Measurements from ENCODE around the gene STARD8.

DNA sequence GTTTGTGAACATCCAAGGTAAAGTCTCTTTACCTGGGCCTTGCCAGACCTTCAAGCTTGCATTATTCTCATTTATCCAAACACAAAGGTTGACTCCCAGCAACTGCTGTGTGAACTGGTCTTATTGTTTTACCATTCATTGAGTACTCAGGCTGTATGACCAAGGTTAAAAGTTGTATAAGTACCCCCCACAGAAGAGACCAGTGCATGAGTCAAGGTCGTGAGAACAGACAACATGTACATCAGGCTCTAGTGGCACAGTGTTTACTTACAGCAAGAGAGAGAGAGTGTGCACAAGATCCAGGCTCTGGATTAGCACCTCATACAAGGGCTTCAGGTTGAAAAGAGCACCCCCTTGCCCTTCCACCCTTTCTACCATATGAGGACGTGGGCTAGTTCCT lies 103.9 kb downstream of the STARD8 start:
- TF ChIP-seq YY1 (IDR thresholded peaks at IDR 0.05): no peak
- TF ChIP-seq, protein P1, sequence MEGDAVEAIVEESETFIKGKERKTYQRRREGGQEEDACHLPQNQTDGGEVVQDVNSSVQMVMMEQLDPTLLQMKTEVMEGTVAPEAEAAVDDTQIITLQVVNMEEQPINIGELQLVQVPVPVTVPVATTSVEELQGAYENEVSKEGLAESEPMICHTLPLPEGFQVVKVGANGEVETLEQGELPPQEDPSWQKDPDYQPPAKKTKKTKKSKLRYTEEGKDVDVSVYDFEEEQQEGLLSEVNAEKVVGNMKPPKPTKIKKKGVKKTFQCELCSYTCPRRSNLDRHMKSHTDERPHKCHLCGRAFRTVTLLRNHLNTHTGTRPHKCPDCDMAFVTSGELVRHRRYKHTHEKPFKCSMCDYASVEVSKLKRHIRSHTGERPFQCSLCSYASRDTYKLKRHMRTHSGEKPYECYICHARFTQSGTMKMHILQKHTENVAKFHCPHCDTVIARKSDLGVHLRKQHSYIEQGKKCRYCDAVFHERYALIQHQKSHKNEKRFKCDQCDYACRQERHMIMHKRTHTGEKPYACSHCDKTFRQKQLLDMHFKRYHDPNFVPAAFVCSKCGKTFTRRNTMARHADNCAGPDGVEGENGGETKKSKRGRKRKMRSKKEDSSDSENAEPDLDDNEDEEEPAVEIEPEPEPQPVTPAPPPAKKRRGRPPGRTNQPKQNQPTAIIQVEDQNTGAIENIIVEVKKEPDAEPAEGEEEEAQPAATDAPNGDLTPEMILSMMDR (IDR thresholded peaks at IDR 0.05; ENCODE audit: low read depth, low read length, missing input control): no peak
- TF ChIP-seq JUND (IDR thresholded peaks at IDR 0.05): no peak
- no peak for TF ChIP-seq HNF4G (IDR thresholded peaks at IDR 0.05)
- TF ChIP-seq TAF1 (conservative IDR thresholded peaks at IDR 0.05): no peak
- TF ChIP-seq, protein P2, sequence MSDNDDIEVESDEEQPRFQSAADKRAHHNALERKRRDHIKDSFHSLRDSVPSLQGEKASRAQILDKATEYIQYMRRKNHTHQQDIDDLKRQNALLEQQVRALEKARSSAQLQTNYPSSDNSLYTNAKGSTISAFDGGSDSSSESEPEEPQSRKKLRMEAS (IDR thresholded peaks at IDR 0.05): no peak
- no peak for TF ChIP-seq RAD21 (IDR thresholded peaks at IDR 0.05)
- TF ChIP-seq EGR1 (IDR thresholded peaks at IDR 0.05; ENCODE audit: low read depth in 2 of 2): no peak
- TF ChIP-seq, protein P3, sequence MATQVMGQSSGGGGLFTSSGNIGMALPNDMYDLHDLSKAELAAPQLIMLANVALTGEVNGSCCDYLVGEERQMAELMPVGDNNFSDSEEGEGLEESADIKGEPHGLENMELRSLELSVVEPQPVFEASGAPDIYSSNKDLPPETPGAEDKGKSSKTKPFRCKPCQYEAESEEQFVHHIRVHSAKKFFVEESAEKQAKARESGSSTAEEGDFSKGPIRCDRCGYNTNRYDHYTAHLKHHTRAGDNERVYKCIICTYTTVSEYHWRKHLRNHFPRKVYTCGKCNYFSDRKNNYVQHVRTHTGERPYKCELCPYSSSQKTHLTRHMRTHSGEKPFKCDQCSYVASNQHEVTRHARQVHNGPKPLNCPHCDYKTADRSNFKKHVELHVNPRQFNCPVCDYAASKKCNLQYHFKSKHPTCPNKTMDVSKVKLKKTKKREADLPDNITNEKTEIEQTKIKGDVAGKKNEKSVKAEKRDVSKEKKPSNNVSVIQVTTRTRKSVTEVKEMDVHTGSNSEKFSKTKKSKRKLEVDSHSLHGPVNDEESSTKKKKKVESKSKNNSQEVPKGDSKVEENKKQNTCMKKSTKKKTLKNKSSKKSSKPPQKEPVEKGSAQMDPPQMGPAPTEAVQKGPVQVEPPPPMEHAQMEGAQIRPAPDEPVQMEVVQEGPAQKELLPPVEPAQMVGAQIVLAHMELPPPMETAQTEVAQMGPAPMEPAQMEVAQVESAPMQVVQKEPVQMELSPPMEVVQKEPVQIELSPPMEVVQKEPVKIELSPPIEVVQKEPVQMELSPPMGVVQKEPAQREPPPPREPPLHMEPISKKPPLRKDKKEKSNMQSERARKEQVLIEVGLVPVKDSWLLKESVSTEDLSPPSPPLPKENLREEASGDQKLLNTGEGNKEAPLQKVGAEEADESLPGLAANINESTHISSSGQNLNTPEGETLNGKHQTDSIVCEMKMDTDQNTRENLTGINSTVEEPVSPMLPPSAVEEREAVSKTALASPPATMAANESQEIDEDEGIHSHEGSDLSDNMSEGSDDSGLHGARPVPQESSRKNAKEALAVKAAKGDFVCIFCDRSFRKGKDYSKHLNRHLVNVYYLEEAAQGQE (IDR thresholded peaks at IDR 0.05): no peak
- TF ChIP-seq FOXA1 (IDR thresholded peaks at IDR 0.05): no peak
- TF ChIP-seq, protein P4, sequence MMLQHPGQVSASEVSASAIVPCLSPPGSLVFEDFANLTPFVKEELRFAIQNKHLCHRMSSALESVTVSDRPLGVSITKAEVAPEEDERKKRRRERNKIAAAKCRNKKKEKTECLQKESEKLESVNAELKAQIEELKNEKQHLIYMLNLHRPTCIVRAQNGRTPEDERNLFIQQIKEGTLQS (IDR thresholded peaks at IDR 0.05): no peak
- TF ChIP-seq SP1 (IDR thresholded peaks at IDR 0.05): no peak
- no peak for TF ChIP-seq GABPA (IDR thresholded peaks at IDR 0.05 in 1 of 2, conservative IDR thresholded peaks at IDR 0.05 in 1 of 2)

Measured in liver (tissue), 3 donors.